Mesothelial cell of epicardium (in vitro differentiated cells): ENCODE results near the gene KCNB1. TPM values are rescaled to one million over a fixed set of nuclear protein-coding genes. Genes with fewer than 3 reads are reported as not detected.

Experiments used
- DNase-seq, 2 experiments: peaks; one replicate each; pipeline ENCODE4 v3.0.0; 2021; ENCODE audit warnings: low spot score in 2 of 2; ENCODE audit not compliant: unreplicated experiment in 2 of 2
- H3K27ac Mint-ChIP-seq: 2 replicates; pipeline ENCODE4 v1.8.0; 2021; ENCODE audit warnings: mixed read lengths
- H3K27me3 Mint-ChIP-seq: 2 replicates; pipeline ENCODE4 v1.8.0; 2021; ENCODE audit warnings: low read depth, mixed read lengths
- H3K36me3 Mint-ChIP-seq: 2 replicates; pipeline ENCODE4 v1.8.0; 2021; ENCODE audit warnings: mixed read lengths
- H3K4me1 Mint-ChIP-seq: 2 replicates; pipeline ENCODE4 v1.8.0; 2021; ENCODE audit warnings: mixed read lengths
- H3K4me3 Mint-ChIP-seq: 2 replicates; pipeline ENCODE4 v1.8.0; 2021; ENCODE audit warnings: mild to moderate bottlenecking, moderate library complexity, mixed read lengths
- H3K9me3 Mint-ChIP-seq: 2 replicates; pipeline ENCODE4 v1.8.0; 2021; ENCODE audit warnings: mixed read lengths
- total RNA-seq: library from RNA; stranded (reverse); gene quantifications from 3 replicates; pipeline ENCODE4 v1.2.1, GENCODE V29; 2021
- TF ChIP-seq, protein P1 (sequence below): fragments of 200-600 bp; sonication (generic); IDR thresholded peaks from one replicate; pipeline ENCODE4 v1.5.0; 2021; ENCODE audit warnings: antibody characterized with exemption; ENCODE audit not compliant: unreplicated experiment

Gene KCNB1
- total RNA-seq, 1 donor from 2014 or later = 0.51 TPM

DNA sequence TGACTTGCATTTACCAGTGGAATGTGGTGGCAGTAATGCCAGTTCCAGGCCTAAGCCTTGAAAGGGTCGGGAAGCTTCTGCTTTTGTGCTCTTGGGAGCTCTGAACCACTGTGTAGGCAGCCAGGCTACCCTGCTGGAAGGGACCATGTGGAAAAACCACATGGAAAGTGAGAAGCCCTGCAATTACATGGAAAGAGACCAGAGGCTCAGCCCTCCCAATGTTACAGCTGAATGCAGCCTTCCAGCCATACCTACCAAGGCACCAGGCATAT is 14.9 kb upstream of the KCNB1 start:
- Mint-ChIP-seq H3K4me3 (no peak overlapping the region), H3K4me1 (no peaks in the 10 kb centered on the region), H3K9me3 (peaks cover 5% of the 10 kb centered on the region), H3K27ac (no peak overlapping the region), H3K36me3 (no peaks in the 10 kb centered on the region), H3K27me3 (peaks cover 32% of the 10 kb centered on the region)
- TF ChIP-seq, protein P1, sequence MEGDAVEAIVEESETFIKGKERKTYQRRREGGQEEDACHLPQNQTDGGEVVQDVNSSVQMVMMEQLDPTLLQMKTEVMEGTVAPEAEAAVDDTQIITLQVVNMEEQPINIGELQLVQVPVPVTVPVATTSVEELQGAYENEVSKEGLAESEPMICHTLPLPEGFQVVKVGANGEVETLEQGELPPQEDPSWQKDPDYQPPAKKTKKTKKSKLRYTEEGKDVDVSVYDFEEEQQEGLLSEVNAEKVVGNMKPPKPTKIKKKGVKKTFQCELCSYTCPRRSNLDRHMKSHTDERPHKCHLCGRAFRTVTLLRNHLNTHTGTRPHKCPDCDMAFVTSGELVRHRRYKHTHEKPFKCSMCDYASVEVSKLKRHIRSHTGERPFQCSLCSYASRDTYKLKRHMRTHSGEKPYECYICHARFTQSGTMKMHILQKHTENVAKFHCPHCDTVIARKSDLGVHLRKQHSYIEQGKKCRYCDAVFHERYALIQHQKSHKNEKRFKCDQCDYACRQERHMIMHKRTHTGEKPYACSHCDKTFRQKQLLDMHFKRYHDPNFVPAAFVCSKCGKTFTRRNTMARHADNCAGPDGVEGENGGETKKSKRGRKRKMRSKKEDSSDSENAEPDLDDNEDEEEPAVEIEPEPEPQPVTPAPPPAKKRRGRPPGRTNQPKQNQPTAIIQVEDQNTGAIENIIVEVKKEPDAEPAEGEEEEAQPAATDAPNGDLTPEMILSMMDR = no peak
- no peak for DNase-seq

DNA sequence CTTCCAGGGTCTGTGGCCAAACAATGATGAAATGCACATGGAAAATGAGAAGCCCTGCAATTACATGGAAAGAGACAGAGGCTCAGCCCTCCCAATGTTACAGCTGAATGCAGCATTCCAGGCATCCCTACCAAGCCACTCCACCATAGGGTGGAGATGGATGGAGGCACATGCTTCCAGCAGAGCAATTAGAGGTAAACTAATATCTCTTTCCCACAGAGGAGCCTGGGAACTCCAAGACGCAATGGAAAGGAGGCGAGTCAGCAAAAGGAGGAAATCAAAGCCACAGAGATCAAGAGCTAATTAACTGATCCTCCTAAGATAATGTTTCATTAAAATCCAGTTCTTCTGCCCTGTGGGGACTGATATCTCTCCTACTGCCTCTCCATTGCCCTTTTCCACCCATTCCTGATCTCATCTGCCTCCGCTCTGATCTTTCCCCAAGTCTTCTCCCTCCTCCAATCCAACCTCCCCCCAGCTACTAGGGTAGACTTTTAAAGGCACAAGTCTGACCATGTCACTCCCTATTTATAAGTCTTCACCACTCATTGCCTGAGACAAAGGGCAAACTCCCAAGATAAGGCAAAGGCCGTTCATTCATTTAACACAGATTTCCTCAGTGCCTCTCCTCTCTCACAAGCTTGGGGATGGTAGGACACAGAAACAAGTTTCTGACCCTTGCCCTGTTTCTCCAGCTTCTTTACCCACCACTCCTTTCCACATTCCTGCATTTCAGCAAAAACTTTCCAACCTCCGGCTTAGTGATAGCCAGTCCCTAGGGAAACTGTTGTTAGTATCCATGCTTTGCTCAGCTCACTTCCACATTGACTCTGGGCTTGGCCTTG is 14.3 kb upstream of the KCNB1 start:
- Mint-ChIP-seq H3K27ac (no peak overlapping the region), H3K36me3 (no peaks in the 10 kb centered on the region), H3K27me3 (peaks cover 36% of the 10 kb centered on the region), H3K4me3 (no peak overlapping the region), H3K9me3 (peaks cover 5% of the 10 kb centered on the region), H3K4me1 (no peaks in the 10 kb centered on the region)
- TF ChIP-seq, protein P1 = no peak
- DNase-seq = no peak

DNA sequence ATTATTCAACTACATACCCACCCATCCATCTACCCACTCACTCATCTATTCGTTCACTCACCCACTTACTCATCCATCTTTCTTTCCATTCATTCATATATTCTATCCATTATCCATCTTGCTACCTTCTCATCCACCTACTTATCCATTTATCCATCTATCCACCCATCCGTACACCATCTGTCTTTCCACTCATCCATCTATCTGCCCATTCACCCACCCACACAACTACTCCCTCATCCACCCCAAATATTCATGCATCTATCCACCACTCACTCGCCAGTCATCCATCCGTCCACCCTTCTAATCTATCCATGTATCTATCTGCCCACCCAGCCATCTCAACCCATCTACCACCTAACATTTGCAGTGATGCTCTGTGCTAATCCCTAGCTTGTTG is 13.6 kb upstream of the KCNB1 start:
- Mint-ChIP-seq H3K4me3 (no peak overlapping the region), H3K4me1 (no peaks in the 10 kb centered on the region), H3K27me3 (peaks cover 39% of the 10 kb centered on the region), H3K27ac (no peak overlapping the region), H3K9me3 (peaks cover 5% of the 10 kb centered on the region), H3K36me3 (no peaks in the 10 kb centered on the region)
- no peak for DNase-seq
- TF ChIP-seq, protein P1 = no peak

DNA sequence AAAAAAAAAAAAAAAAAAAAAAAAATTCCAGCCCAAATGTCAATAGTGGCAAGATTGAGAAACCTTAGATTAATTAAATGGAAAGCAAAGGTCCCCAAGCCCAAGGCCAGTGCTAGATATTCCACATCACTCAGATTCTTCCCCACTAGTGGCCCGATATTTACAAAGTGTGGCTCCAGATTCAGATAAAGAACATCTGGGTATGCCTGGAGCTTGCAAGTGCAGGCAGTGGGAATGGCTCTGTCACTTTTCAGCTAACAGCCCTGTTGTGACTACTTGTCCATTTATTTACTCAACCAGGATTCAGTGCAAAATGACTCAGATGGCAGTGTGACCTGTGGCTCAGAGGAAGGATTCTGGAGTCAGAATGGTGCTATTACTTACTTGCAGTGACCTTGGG is 8.2 kb upstream of the KCNB1 start:
- Mint-ChIP-seq H3K27ac (no peak overlapping the region), H3K4me1 (no peaks in the 10 kb centered on the region), H3K9me3 (no peaks in the 10 kb centered on the region), H3K4me3 (no peak overlapping the region), H3K36me3 (no peaks in the 10 kb centered on the region), H3K27me3 (peaks cover 61% of the 10 kb centered on the region)
- TF ChIP-seq, protein P1 = no peak
- DNase-seq = no peak

DNA sequence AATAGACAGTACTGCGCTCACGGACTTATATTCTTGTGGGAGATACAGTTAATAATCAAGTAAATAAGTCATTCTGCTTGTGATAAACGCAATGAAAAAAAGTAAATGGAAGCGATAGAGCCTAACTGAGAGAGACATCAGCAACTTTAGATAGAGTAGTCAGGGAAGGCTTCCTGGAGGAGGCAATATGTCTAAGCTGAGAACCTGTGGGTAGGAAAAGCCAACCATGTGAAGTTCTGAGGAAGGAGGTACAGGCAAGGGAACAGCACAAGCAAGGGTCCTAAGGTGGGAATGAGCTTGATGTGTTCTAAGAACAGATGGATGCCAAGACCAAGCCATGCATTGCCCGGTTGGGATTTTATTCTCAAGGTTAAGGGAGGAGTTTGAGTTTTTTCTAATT is 7.2 kb upstream of the KCNB1 start:
- no peaks in the 10 kb centered on the region for H3K4me1 Mint-ChIP-seq
- DNase-seq = no peak
- no peaks in the 10 kb centered on the region for H3K36me3 Mint-ChIP-seq
- TF ChIP-seq, protein P1 = no peak
- H3K27ac Mint-ChIP-seq = no peak overlapping the region
- H3K9me3 Mint-ChIP-seq = no peaks in the 10 kb centered on the region
- no peak overlapping the region for H3K4me3 Mint-ChIP-seq
- H3K27me3 Mint-ChIP-seq = peaks cover 71% of the 10 kb centered on the region
